Suprapubic skin (tissue), 4 donors: ENCODE data around the gene KRTAP5-4. TPM values are rescaled to one million over a fixed set of nuclear protein-coding genes. Genes with fewer than 3 reads are reported as not detected.

ENCODE experiments used
- DNase-seq, 2 donors: peaks; one replicate each; pipeline ENCODE4 v3.0.0-alpha.2; 2019; ENCODE audit warnings: low spot score in 2 of 2
- H3K27ac ChIP-seq: fragments of 200-600 bp; sonication (generic); one replicate; pipeline ENCODE4 v1.5.1; 2019
- H3K27me3 ChIP-seq: fragments of 200-600 bp; sonication (generic); one replicate; pipeline ENCODE4 v1.5.1; 2019
- H3K36me3 ChIP-seq: fragments of 200-600 bp; sonication (generic); one replicate; pipeline ENCODE4 v1.5.1; 2019
- H3K4me1 ChIP-seq: fragments of 200-600 bp; sonication (generic); one replicate; pipeline ENCODE4 v1.5.1; 2019
- H3K4me3 ChIP-seq: fragments of 200-600 bp; sonication (generic); one replicate; pipeline ENCODE4 v1.5.1; 2019; ENCODE audit warnings: mild to moderate bottlenecking
- H3K9me3 ChIP-seq: fragments of 200-600 bp; sonication (generic); one replicate; pipeline ENCODE4 v1.5.1; 2019
- CTCF ChIP-seq, 2 donors: fragments of 200-600 bp in 1 of 2; fragments of 450-650 bp in 1 of 2; sonication (generic) in 1 of 2; IDR thresholded peaks; one replicate each; pipeline ENCODE4 v1.5.1; 2016 to 2019; ENCODE audit warnings: antibody characterized with exemption in 2 of 2, mild to moderate bottlenecking in 1 of 2, moderate library complexity in 1 of 2
- EP300 ChIP-seq: sonication (generic); formaldehyde crosslinking; IDR thresholded peaks from one replicate; pipeline ENCODE4 v1.6.1; 2017; ENCODE audit warnings: antibody characterized with exemption
- POLR2A ChIP-seq, 2 donors: fragments of 450-650 bp; IDR thresholded peaks; one replicate each; pipeline ENCODE4 v1.6.1; 2017; ENCODE audit warnings: antibody characterized with exemption in 2 of 2, mild to moderate bottlenecking in 2 of 2, moderate library complexity in 2 of 2
- POLR2AphosphoS5 ChIP-seq, 3 donors: sonication (generic); formaldehyde crosslinking; IDR thresholded peaks; one replicate each; pipeline ENCODE4 v1.6.1; 2017; ENCODE audit warnings: antibody characterized with exemption in 3 of 3
- WGBS: methylation state at CpG from one replicate; pipeline ENCODE4 v1.1.5; 2018; 5-methylcytosine and 5-hydroxymethylcytosine counted together
- total RNA-seq, 4 donors: library from RNA; depleted of rRNA; stranded (reverse); fragments of >200 nt; gene quantifications; one replicate each; pipeline ENCODE4 v1.1.0, GENCODE V29; 2016

The KRTAP5-4 gene
- total RNA-seq, 4 donors from 2014 or later = 0.55 to 3.6 (median 3.5) TPM; not detected in 1

GRCh38 chr11:1642288-1643145, 20.6 kb upstream of the KRTAP5-4 start:
- H3K27ac ChIP-seq = no peak overlapping the region
- H3K9me3 ChIP-seq = no peaks in the 10 kb centered on the region
- no peak overlapping the region for H3K4me3 ChIP-seq
- 76% methylated on average over 20 of the region's 29 CpGs for WGBS
- peaks cover 17% of the 10 kb centered on the region for H3K4me1 ChIP-seq
- no peaks in the 10 kb centered on the region for H3K36me3 ChIP-seq
- peaks cover 49% of the 10 kb centered on the region for H3K27me3 ChIP-seq
- DNase-seq = no peak
- TF ChIP-seq POLR2A (IDR thresholded peaks at IDR 0.05) = no peak
- no peak for TF ChIP-seq POLR2AphosphoS5 (IDR thresholded peaks at IDR 0.05)
- no peak for TF ChIP-seq CTCF (IDR thresholded peaks at IDR 0.05)
- TF ChIP-seq EP300 = no peak

GRCh38 chr11:1641096-1641495, 19.2 kb upstream of the KRTAP5-4 start:
- no peak for DNase-seq
- WGBS = 85% methylated on average over 11 of the region's 15 CpGs
- no peak for TF ChIP-seq CTCF (IDR thresholded peaks at IDR 0.05)
- TF ChIP-seq POLR2AphosphoS5 (IDR thresholded peaks at IDR 0.05) = no peak
- no peak for TF ChIP-seq POLR2A (IDR thresholded peaks at IDR 0.05)
- TF ChIP-seq EP300 = no peak

GRCh38 chr11:1640076-1640946, 18.4 kb upstream of the KRTAP5-4 start:
- H3K36me3 ChIP-seq = no peaks in the 10 kb centered on the region
- H3K4me3 ChIP-seq = no peak overlapping the region
- no peak overlapping the region for H3K27ac ChIP-seq
- peaks cover 17% of the 10 kb centered on the region for H3K4me1 ChIP-seq
- H3K9me3 ChIP-seq = no peaks in the 10 kb centered on the region
- H3K27me3 ChIP-seq = peaks cover 68% of the 10 kb centered on the region
- DNase-seq = no peak
- 60% methylated on average over 29 of the region's 32 CpGs for WGBS
- TF ChIP-seq CTCF (IDR thresholded peaks at IDR 0.05) (peak in 1 of 2 donors; percentile 80), POLR2AphosphoS5 (IDR thresholded peaks at IDR 0.05) (no peak)

More at GRCh38 chr11:1641096-1641495, 19.2 kb upstream of the KRTAP5-4 start:
- no peak overlapping the region for H3K4me3 ChIP-seq
- H3K36me3 ChIP-seq = no peaks in the 10 kb centered on the region
- H3K27me3 ChIP-seq = peaks cover 61% of the 10 kb centered on the region
- H3K9me3 ChIP-seq = no peaks in the 10 kb centered on the region
- no peak overlapping the region for H3K27ac ChIP-seq
- H3K4me1 ChIP-seq = peaks cover 17% of the 10 kb centered on the region

- TF ChIP-seq POLR2AphosphoS5 (IDR thresholded peaks at IDR 0.05) = no peak
- no peak for TF ChIP-seq CTCF (IDR thresholded peaks at IDR 0.05)
- TF ChIP-seq POLR2A (IDR thresholded peaks at IDR 0.05) = no peak
- no peak for TF ChIP-seq EP300
- H3K4me1 ChIP-seq = peaks cover 17% of the 10 kb centered on the region
- no peak for DNase-seq
- no peak overlapping the region for H3K27ac ChIP-seq
- 68% methylated on average over 15 of the region's 15 CpGs for WGBS
- no peaks in the 10 kb centered on the region for H3K9me3 ChIP-seq
- H3K4me3 ChIP-seq = no peak overlapping the region
- no peaks in the 10 kb centered on the region for H3K36me3 ChIP-seq
- peaks cover 66% of the 10 kb centered on the region for H3K27me3 ChIP-seq
Measured at GRCh38 chr11:1639666-1640065, 17.7 kb upstream of the KRTAP5-4 start.

- no peaks in the 10 kb centered on the region for H3K9me3 ChIP-seq
- TF ChIP-seq POLR2AphosphoS5 (IDR thresholded peaks at IDR 0.05) (no peak), EP300 (no peak), POLR2A (IDR thresholded peaks at IDR 0.05) (no peak), CTCF (IDR thresholded peaks at IDR 0.05) (no peak)
- H3K27me3 ChIP-seq = peaks cover 65% of the 10 kb centered on the region
- no peaks in the 10 kb centered on the region for H3K36me3 ChIP-seq
- DNase-seq = no peak
- peaks cover 17% of the 10 kb centered on the region for H3K4me1 ChIP-seq
- no peak overlapping the region for H3K4me3 ChIP-seq
- no peak overlapping the region for H3K27ac ChIP-seq
- 43% methylated on average over 18 of the region's 18 CpGs for WGBS
Measured at GRCh38 chr11:1639102-1639620, 17.2 kb upstream of the KRTAP5-4 start.
